WTC11 (cell line): ENCODE results near the gene CTNNBIP1. TPM values are rescaled to one million over a fixed set of nuclear protein-coding genes. Genes with fewer than 3 reads are reported as not detected.

Experiments
- ATAC-seq: fragments of 200-7000 bp; cut with Tn5 transposase; 2 replicates; pipeline ENCODE4 v1.10.0; 2021; ENCODE audit warnings: mild to moderate bottlenecking, moderate library complexity
- CTCF ChIA-PET: fragments of 300-600 bp; sonication (Branson Sonifier 250); formaldehyde crosslinking; loops from one replicate; lab custom pipeline; 2021; ENCODE audit warnings: antibody characterized with exemption; lab: Charles Lee
- POLR2A ChIA-PET: fragments of 350-600 bp; sonication (Branson Sonifier 250); formaldehyde crosslinking; loops from one replicate; lab custom pipeline; 2021; ENCODE audit warnings: antibody characterized with exemption; lab: Charles Lee
- DNase-seq: peaks from one replicate; pipeline ENCODE4 v3.0.0; 2021; ENCODE audit warnings: low spot score
- H3K27ac Mint-ChIP-seq: 2 replicates; pipeline ENCODE4 v1.8.0; 2021; ENCODE audit warnings: mixed read lengths
- H3K27me3 Mint-ChIP-seq: 2 replicates; pipeline ENCODE4 v1.8.0; 2021; ENCODE audit warnings: low read depth, mild to moderate bottlenecking, moderate library complexity, mixed read lengths
- H3K36me3 Mint-ChIP-seq: 2 replicates; pipeline ENCODE4 v1.8.0; 2021; ENCODE audit warnings: mixed read lengths
- H3K4me1 Mint-ChIP-seq: 2 replicates; pipeline ENCODE4 v1.8.0; 2022; ENCODE audit warnings: mixed read lengths
- H3K4me3 Mint-ChIP-seq: 2 replicates; pipeline ENCODE4 v1.8.0; 2021; ENCODE audit warnings: mild to moderate bottlenecking, moderate library complexity, mixed read lengths
- H3K9me3 Mint-ChIP-seq: 2 replicates; pipeline ENCODE4 v1.8.0; 2021; ENCODE audit warnings: mixed read lengths
- ATF2 ChIP-seq: sonication (generic); formaldehyde crosslinking; IDR thresholded peaks from 2 replicates; pipeline ENCODE4 v1.8.1; 2022; ENCODE audit warnings: low read depth, missing genetic modification reagents, borderline replicate concordance
- ATF6 ChIP-seq: sonication (generic); formaldehyde crosslinking; IDR thresholded peaks from 2 replicates; pipeline ENCODE4 v1.8.1; 2023; ENCODE audit warnings: mild to moderate bottlenecking, missing genetic modification reagents
- CTCF ChIP-seq: fragments of 200-600 bp; IDR thresholded peaks from 2 replicates; pipeline ENCODE4 v1.8.0; 2022; ENCODE audit warnings: antibody characterized with exemption
- E2F4 ChIP-seq: sonication (generic); formaldehyde crosslinking; IDR thresholded peaks from 2 replicates; pipeline ENCODE4 v1.8.1; 2022; ENCODE audit warnings: low read depth, mild to moderate bottlenecking, moderate library complexity, missing genetic modification reagents, borderline replicate concordance
- EMX1 ChIP-seq: fragments of 250-450 bp; sonication (Bioruptor Pico); IDR thresholded peaks from 2 replicates; pipeline ENCODE4 v1.8.0; 2021; ENCODE audit warnings: mild to moderate bottlenecking
- ERG ChIP-seq: fragments of 250-450 bp; sonication (Bioruptor Pico); IDR thresholded peaks from 2 replicates; pipeline ENCODE4 v1.8.0; 2021; ENCODE audit warnings: mild to moderate bottlenecking
- FOXP1 ChIP-seq: sonication (generic); formaldehyde crosslinking; IDR thresholded peaks from 2 replicates; pipeline ENCODE4 v1.8.0; 2022; ENCODE audit warnings: missing genetic modification reagents, mild to moderate bottlenecking, moderate library complexity, borderline replicate concordance
- GABPB1 ChIP-seq: sonication (generic); formaldehyde crosslinking; IDR thresholded peaks from 2 replicates; pipeline ENCODE4 v1.8.1; 2023; ENCODE audit warnings: mild to moderate bottlenecking, missing genetic modification reagents
- IRF2 ChIP-seq: sonication (generic); formaldehyde crosslinking; IDR thresholded peaks from 2 replicates; pipeline ENCODE4 v1.8.0; 2022; ENCODE audit warnings: low read depth, missing genetic modification reagents, borderline replicate concordance
- MAX ChIP-seq: sonication (generic); formaldehyde crosslinking; IDR thresholded peaks from 2 replicates; pipeline ENCODE4 v1.8.0; 2022; ENCODE audit warnings: mild to moderate bottlenecking, missing genetic modification reagents
- NFE2L1 ChIP-seq: sonication (generic); formaldehyde crosslinking; IDR thresholded peaks from 2 replicates; pipeline ENCODE4 v1.8.1; 2023; ENCODE audit warnings: missing genetic modification reagents
- SMAD4 ChIP-seq: sonication (generic); formaldehyde crosslinking; IDR thresholded peaks from 2 replicates; pipeline ENCODE4 v1.8.0; 2022; ENCODE audit warnings: mild to moderate bottlenecking, missing genetic modification reagents
- TP53 ChIP-seq: sonication (generic); formaldehyde crosslinking; IDR thresholded peaks from 2 replicates; pipeline ENCODE4 v1.8.1; 2023; ENCODE audit warnings: mild to moderate bottlenecking, missing genetic modification reagents
- ZMAT4 ChIP-seq: fragments of 250-450 bp; sonication (Bioruptor Pico); IDR thresholded peaks from 2 replicates; pipeline ENCODE4 v1.9.0; 2021; ENCODE audit warnings: mild to moderate bottlenecking
- ZNF512 ChIP-seq: sonication (generic); formaldehyde crosslinking; IDR thresholded peaks from 2 replicates; pipeline ENCODE4 v1.8.1; 2022; ENCODE audit warnings: missing genetic modification reagents, borderline replicate concordance
- ZNF671 ChIP-seq: fragments of 250-450 bp; sonication (Bioruptor Pico); IDR thresholded peaks from 2 replicates; pipeline ENCODE4 v1.8.0; 2021; ENCODE audit warnings: mild to moderate bottlenecking
- total RNA-seq: library from RNA; stranded (reverse); gene quantifications from 3 replicates; pipeline ENCODE4 v1.2.3, GENCODE V29; 2021

CTNNBIP1 gene
- total RNA-seq, 1 experiment from 2014 or later = 58.2 TPM

- no peak for DNase-seq
- H3K4me1 Mint-ChIP-seq = peaks cover 10% of the 10 kb centered on the region
- TF ChIP-seq ZNF671 (CRISPR knock-in tag) = no peak
- no peaks in the 10 kb centered on the region for H3K36me3 Mint-ChIP-seq
- H3K27me3 Mint-ChIP-seq = no peaks in the 10 kb centered on the region
- H3K27ac Mint-ChIP-seq = no peak overlapping the region; the same call in 1 of the 2 replicates
- no peak for ATAC-seq
- H3K4me3 Mint-ChIP-seq = no peak overlapping the region
- CTCF ChIA-PET = interaction anchor here (0.6 to 2.9 kb wide), 4 partner anchors 8 to 157 kb away, joined by 4 to 8 read pairs (median 4); no protein-coding TSS in a partner anchor
- POLR2A ChIA-PET = interaction anchor here (0.7 kb wide), 1 partner anchor 181 kb away, joined by 4 read pairs; no protein-coding TSS in a partner anchor
- H3K9me3 Mint-ChIP-seq = no peaks in the 10 kb centered on the region
Measured at GRCh38 chr1:9878404-9878803, 31.7 kb downstream of the CTNNBIP1 start.

- H3K36me3 Mint-ChIP-seq = no peaks in the 10 kb centered on the region
- H3K4me3 Mint-ChIP-seq = no peak overlapping the region
- peak; percentile 25; the same call in 1 of the 2 replicates for ATAC-seq
- H3K27me3 Mint-ChIP-seq = no peaks in the 10 kb centered on the region
- H3K9me3 Mint-ChIP-seq = no peaks in the 10 kb centered on the region
- ChIA-PET POLR2A (no interaction called here), CTCF (interaction anchor here (0.8 to 2.9 kb wide), 4 partner anchors 9 to 157 kb away, joined by 4 to 8 read pairs (median 4); no protein-coding TSS in a partner anchor)
- H3K27ac Mint-ChIP-seq = no peak overlapping the region
- H3K4me1 Mint-ChIP-seq = peaks cover 10% of the 10 kb centered on the region
- no peak for TF ChIP-seq MAX (CRISPR knock-in tag)
- TF ChIP-seq NFE2L1 (CRISPR knock-in tag) = no peak
- no peak for DNase-seq
Measured at GRCh38 chr1:9877962-9878361, 32.1 kb downstream of the CTNNBIP1 start.

- POLR2A ChIA-PET = interaction anchor here (0.5 kb wide), 1 partner anchor 27 kb away, joined by 3 read pairs; no protein-coding TSS in a partner anchor
- TF ChIP-seq ZNF512 (CRISPR knock-in tag) (no peak), TP53 (CRISPR knock-in tag) (no peak), IRF2 (CRISPR knock-in tag) (no peak), ATF6 (no peak)
- ATAC-seq = no peak
- Mint-ChIP-seq H3K9me3 (no peaks in the 10 kb centered on the region), H3K36me3 (no peaks in the 10 kb centered on the region), H3K4me1 (peaks cover 10% of the 10 kb centered on the region), H3K27ac (peak overlapping the region; percentile 67), H3K4me3 (no peak overlapping the region), H3K27me3 (no peaks in the 10 kb centered on the region)
- DNase-seq = no peak
- CTCF ChIA-PET = interaction anchor here (0.8 to 1.6 kb wide), 12 partner anchors 8 to 277 kb away, joined by 3 to 7 read pairs (median 4); partner anchors contain the start of genes LZIC and NMNAT1
Measured at GRCh38 chr1:9875636-9876000, 34.5 kb downstream of the CTNNBIP1 start.

- CTCF ChIA-PET = interaction anchor here (0.8 to 1.6 kb wide), 12 partner anchors 9 to 278 kb away, joined by 3 to 7 read pairs (median 4); partner anchors contain the start of genes LZIC and NMNAT1
- Mint-ChIP-seq H3K27ac (peak overlapping the region; percentile 67), H3K27me3 (no peaks in the 10 kb centered on the region), H3K4me1 (peaks cover 10% of the 10 kb centered on the region), H3K4me3 (peak overlapping the region; percentile 48), H3K9me3 (no peaks in the 10 kb centered on the region), H3K36me3 (no peaks in the 10 kb centered on the region)
- POLR2A ChIA-PET = no interaction called here
- ATAC-seq (peak; percentile 84), DNase-seq (peak; percentile 89)
- TF ChIP-seq ATF2 (CRISPR knock-in tag) = no peak
- TF ChIP-seq SMAD4 = no peak
- no peak for TF ChIP-seq ERG (CRISPR knock-in tag)
- no peak for TF ChIP-seq GABPB1 (CRISPR knock-in tag)
- TF ChIP-seq ZMAT4 = no peak
- TF ChIP-seq EMX1 (CRISPR knock-in tag) = no peak
- TF ChIP-seq MAX (CRISPR knock-in tag) = no peak
- TF ChIP-seq CTCF = peak; percentile 88
- no peak for TF ChIP-seq E2F4
- TF ChIP-seq FOXP1 (CRISPR knock-in tag) = 0 out of 2 replicates have a peak, but pooled peaks have one; percentile 47
Measured at GRCh38 chr1:9874959-9875635, 35.0 kb downstream of the CTNNBIP1 start.
